Fibroblast of skin of right quadriceps (primary cell): Measurements from ENCODE around the gene MED12L.

Experiments
- DNase-seq: peaks from one replicate; pipeline ENCODE4 v3.0.0-alpha.2; 2013

The MED12L gene

GRCh38 chr3:151191095-151191494 is 105.6 kb downstream of the MED12L start:
- no peak for DNase-seq

DNA sequence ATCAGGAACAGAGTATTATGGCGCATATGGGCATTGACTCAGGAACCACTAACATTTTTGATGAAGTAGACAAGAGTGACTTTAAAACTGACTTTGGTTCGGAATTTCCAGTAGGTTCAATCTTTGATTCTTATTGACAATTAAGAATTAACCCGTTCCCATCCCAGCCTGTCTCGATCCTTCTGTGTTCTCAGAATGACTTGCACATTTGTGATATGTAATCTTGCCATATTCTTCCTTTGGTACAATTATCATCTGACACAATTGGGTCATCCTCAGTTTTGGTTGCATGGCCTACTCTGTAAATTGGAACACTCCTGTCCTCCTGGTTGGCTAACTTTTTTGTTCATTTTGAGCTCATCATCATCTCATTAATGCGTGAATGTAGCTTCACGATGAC is 107.1 kb downstream of the MED12L start:
- no peak for DNase-seq

DNA sequence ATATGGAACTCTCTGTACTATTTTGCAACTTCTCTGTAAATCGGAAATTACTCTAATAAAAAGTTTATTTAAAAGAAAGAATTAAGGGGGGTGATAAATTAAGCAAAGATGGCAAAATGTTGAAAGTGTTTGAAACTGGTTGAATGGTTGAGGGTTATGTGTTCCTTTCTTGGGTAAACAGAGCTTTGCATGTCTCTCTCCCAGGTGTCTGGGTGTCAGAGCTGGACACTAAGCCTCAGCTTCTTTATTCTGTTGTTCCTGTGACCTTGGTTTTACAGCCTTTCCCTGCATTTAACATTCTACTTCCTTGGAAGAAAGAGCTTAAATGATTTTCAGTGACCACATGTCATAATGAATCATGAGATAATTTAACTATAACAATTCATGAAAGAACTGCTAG is 110.4 kb downstream of the MED12L start:
- no peak for DNase-seq

DNA sequence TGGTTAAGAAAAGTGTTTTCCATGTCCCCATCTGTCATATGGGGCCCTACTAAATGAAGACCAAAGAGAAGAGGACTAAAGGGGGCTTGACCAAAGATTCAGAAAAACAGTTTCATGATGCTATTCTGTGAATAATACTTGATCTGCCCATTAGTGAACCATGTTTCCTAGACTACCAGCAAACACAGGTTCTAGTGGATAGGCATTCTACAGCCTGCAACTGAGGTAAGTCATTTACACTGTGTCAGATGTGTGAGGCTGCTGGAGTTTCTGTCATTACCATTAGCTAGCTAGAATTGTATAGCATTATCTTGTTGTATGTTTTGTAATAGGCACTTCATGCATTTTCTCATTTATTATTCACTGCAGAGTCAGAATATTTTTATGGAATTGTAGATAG is 111.0 kb downstream of the MED12L start:
- no peak for DNase-seq

- DNase-seq: no peak
Observed at GRCh38 chr3:151197228-151197627, 111.8 kb downstream of the MED12L start.

GRCh38 chr3:151197981-151198767 is 112.7 kb downstream of the MED12L start:
- DNase-seq: peak; percentile 71

DNA sequence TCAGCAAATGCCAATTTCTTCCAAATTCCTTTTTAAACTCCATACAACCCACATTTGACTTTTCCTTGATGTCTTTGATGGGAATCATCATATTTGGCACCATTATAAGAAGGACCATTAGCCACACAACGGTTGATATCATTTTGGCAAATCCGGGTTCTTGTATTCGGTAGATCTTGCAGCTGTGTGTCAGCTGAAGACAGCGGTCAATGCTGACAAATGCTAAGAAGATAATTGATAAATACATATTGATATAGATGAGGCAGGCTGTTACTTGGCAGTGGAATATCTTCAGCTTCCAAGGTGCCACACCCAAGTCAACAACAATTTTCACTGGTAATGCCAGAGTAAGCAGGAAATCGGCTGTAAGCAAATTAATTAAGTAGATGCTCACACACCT is 113.4 kb downstream of the MED12L start:
- no peak for DNase-seq

DNA sequence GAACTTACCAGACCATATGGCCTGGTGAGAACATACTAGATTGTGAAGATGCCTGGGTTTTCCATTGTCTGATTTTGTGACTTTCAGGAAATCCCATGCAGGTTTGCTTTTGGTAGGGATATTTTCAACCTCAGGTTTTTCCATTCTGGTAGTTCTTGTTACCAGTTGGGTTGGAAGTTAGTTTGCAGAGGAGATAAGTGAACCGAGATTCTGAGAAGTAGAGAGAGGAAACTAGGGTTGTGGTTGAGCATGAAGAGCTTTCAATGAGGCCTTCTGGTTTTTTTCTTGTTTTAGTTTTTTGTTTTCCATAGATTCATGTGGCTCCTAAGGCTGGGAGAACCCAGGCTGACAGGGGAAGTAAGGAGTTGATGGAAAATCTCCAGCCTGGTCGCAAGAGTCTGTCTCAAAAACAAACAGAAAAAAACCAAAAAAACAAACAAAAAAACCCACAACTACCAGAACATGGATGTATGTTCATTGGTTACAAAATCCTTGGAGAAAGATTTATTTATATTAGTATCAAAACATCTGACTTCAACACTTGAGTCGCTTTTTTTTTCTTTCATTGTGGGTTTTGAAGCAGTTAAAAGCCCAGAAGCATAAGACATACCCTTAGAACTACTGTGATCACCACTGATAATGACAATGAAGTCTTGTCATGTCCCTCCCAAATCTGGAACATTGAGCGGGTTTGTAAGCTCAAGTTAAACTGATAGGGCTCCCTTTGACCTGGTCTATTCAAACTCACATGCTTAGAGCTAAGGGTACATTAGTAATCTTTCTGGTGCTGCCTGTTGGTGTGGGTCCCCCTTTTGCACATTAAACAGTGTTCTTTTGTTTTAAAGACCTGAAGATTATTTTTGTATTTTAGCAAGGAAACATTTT is 114.3 kb downstream of the MED12L start:
- no peak for DNase-seq

GRCh38 chr3:151200586-151200985 is 115.1 kb downstream of the MED12L start:
- no peak for DNase-seq

DNA sequence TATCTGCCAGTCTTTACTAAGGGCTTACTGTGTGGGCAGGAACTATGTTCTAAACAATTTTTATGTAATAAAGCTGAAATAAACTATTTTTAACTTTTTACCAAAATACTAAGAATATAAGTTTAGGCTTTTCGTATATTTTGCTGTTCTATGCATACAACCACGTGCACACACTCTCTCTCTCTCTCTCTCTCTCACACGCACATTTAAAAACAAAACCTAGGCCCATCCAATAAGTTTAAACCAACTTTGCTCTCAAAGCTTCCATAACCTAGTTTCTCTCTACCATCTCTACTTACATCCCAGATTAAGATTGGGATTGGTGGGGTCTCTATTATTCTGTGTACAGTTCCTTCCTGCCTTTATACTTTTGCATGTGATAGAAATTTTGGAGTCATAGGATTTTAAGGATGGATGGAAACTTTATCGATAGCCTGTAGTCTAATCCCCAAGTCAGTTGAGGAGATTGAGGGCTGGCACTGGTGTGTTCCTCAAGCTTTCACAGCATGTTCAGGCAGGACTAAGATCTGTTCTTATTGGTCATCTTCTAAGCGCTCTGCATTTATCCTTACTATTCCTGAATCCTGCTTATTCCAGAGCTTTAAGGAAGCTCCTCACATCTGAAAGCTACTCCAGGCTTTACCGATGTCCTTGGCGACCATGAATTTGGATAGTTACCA is 115.7 kb downstream of the MED12L start:
- no peak for DNase-seq

DNA sequence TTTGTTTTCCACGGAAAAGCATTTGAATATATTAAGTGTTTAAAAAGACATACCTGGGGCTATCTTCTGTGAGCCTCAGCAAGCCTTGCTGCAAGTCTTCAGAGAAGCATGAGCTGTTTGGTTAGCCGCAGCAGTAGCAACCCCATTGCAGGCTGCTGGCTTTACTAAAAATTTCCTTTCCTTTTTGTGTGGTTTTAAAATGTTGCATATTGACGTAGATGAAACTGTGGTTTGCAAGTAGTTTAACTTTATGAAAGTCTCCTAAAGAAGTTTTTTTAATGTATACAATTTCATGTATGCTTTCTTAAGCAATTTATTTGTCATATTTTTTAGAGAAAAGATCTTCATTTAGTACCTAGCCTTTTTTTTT is 117.6 kb downstream of the MED12L start, which contains the start of gene GPR171:
Gene GPR171 (minus strand): TSS at position 166 of the 370 bp plus-strand sequence. CDS start 3,830 bp downstream, outside the sequence.
- DNase-seq: no peak

GRCh38 chr3:151204530-151205402 is 119.3 kb downstream of the MED12L start:
- DNase-seq: no peak

GRCh38 chr3:151205482-151205881 is 120.0 kb downstream of the MED12L start:
- no peak for DNase-seq

GRCh38 chr3:151206201-151206600 is 120.7 kb downstream of the MED12L start:
- DNase-seq: no peak

DNA sequence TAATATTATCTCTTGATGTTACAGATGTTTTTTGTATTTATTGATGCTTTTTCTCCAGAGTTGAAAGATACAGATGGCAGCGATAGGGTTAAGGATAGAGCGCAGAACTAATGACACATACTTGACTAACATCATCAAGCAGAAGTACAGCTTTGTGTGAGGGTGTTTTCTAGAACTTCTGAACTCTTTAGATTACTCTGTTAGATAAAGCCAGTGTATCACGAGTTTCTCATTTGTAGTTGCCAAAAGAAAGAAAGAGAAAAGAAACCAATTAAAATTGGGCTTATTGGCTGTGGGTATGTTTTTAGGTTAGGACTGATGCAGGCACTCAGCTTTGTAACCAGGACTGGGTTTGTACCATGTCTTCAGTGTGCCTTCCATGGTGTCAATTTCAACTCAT is 124.2 kb downstream of the MED12L start:
- no peak for DNase-seq

DNA sequence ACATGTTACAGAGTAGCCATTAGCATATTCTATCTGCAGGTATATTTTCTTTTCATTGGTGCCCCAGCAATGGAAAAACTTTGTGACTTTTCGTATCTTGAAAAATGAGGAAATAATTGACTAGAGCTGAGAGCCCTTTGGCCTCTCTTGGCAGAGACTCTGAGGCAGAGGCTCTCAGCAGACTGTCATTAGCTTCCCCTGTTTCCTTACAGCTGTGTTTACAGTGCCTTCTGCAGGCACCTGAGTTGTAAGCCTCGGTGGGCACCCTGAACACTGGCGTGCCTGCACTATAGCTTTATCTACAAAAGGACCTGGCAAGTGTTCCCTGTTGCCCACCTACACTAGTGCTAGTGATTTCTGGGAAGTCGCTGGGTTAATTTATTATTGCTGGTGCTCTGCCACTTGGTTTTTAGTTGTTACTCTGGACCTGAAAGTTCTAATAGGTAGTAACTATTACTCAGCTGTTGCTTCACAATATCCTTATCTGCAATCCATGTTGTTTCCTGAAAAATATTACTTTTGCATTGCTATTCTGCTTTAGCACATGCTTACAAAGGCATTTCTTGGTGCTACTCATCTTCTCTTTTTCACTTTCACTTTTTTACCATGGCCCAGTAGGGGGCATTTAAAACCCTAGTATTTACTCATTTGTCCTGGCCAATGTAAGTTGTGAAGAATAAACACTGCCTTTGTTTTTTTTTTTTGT is 125.4 kb downstream of the MED12L start:
- no peak for DNase-seq

- DNase-seq: no peak
Observed at GRCh38 chr3:151213151-151213550, 127.7 kb downstream of the MED12L start.

DNA sequence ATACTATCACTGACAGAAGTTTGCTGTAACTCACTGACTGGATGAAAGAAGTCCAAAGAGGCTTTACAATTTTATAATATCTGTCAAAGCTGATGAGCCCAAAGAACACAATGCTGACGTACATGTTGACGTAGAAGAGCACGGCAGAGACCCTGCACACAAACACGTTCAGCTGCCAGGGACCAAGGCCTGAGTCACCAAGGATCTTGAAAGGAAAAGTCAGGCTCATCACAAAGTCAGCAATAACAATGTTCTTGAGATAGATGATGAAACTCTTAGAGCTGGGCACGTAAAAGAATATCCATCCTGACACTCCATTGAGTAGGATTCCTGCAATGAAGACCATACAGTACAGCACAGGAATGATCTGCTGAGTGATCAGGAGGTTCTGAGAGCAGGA is 128.4 kb downstream of the MED12L start:
- DNase-seq: no peak

GRCh38 chr3:151214459-151214858 is 129.0 kb downstream of the MED12L start:
- DNase-seq: no peak

- DNase-seq: peak; percentile 82
Observed at GRCh38 chr3:151216641-151217607, 131.5 kb downstream of the MED12L start.

GRCh38 chr3:151218136-151218535 is 132.7 kb downstream of the MED12L start:
- DNase-seq: no peak
